Ovary (tissue), 9 donors: ENCODE results near the gene FLNC. TPM values are rescaled to one million over a fixed set of nuclear protein-coding genes. Genes with fewer than 3 reads are reported as not detected.

Experiments used
- DNase-seq, 5 donors: peaks; one replicate each; pipeline ENCODE4 v3.0.0-alpha.2; 2019 to 2020
- H3K27ac ChIP-seq, 2 donors: fragments of 200-600 bp; one replicate each; pipeline versions ENCODE4 v1.5.1 to v1.8.0; 2019 to 2022
- H3K27me3 ChIP-seq: fragments of 200-600 bp; one replicate; pipeline ENCODE4 v1.8.0; 2022
- H3K36me3 ChIP-seq: fragments of 200-600 bp; sonication (generic); one replicate; pipeline ENCODE4 v1.5.1; 2019
- H3K4me1 ChIP-seq: one replicate; pipeline ENCODE4 v1.8.1; 2013; ENCODE audit warnings: mild to moderate bottlenecking, moderate library complexity; ENCODE audit not compliant: insufficient read depth
- H3K4me3 ChIP-seq: fragments of 200-600 bp; sonication (generic); one replicate; pipeline ENCODE4 v1.5.1; 2017
- H3K9me3 ChIP-seq, 2 donors: fragments of 200-600 bp in 1 of 2; sonication (generic) in 1 of 2; one replicate each; pipeline versions ENCODE4 v1.5.1 to v1.8.1; 2013 to 2019; ENCODE audit warnings: mild to moderate bottlenecking in 1 of 2, moderate library complexity in 1 of 2
- CTCF ChIP-seq, 3 donors: fragments of 450-650 bp in 2 of 3; fragments of 200-600 bp in 1 of 3; IDR thresholded peaks; one replicate each; pipeline versions ENCODE4 v1.5.1 to v1.8.0; 2016 to 2022; ENCODE audit warnings: antibody characterized with exemption in 3 of 3, mild to moderate bottlenecking in 1 of 3
- EP300 ChIP-seq: sonication (generic); formaldehyde crosslinking; IDR thresholded peaks from one replicate; pipeline ENCODE4 v1.6.1; 2017; ENCODE audit warnings: antibody characterized with exemption
- POLR2A ChIP-seq: fragments of 450-650 bp; IDR thresholded peaks from one replicate; pipeline ENCODE4 v1.6.1; 2017; ENCODE audit warnings: antibody characterized with exemption, mild to moderate bottlenecking, moderate library complexity
- WGBS, 3 donors: extraction: QIAGEN DNeasy Blood & Tissue Kit in 1 of 3; methylation state at CpG; one replicate each; pipeline versions ENCODE4 v1.1.5 to v1.1.7; 2013 to 2017; 5-methylcytosine and 5-hydroxymethylcytosine counted together
- intact Hi-C, 4 donors: fragments of 100-400 bp; cut with DNase I; formaldehyde crosslinking; loops; one replicate each; pipeline versions ENCODE4 v1.11.0 to v1.15.1; 2022 to 2023
- polyA plus RNA-seq, 2 donors: library from polyadenylated mRNA; stranded (reverse); fragments of 200-250 nt in 1 of 2; fragments of 350-450 nt in 1 of 2; fragmentation: Illumina TruSeq in 1 of 2; extraction: RNeasy Lipid Tissue Mini Kit (QIAGEN cat#74804) in 1 of 2; gene quantifications; one replicate each; pipeline ENCODE4 v1.2.3, GENCODE V29; 2013 to 2014
- total RNA-seq, 7 donors: library from RNA; depleted of rRNA in 2 of 7; stranded (reverse); fragments of >200 nt in 2 of 7; fragmentation: NEBNext Ultra II Directional in 3 of 7; extraction: Animal tissue kit (Norgen Biotek cat#: 25700) in 3 of 7; gene quantifications; one replicate each; pipeline versions ENCODE4 v1.1.0 to v1.2.4, GENCODE V29; 2016 to 2023
- donor health status: DM: no; HTN: no; CAD: no; lungs with moderate emphysema.
- donor health status: DM: no; HTN: no; CAD: no.
- donor health status: Bipolar disorder and iron deficiency.
- donor health status: DM: yes; HTN: yes; CAD: no.
- donor health status: DM: no; HTN: no; CAD: no.
- donor health status: DM: yes; HTN: yes; CAD: no.

FLNC gene
- total and polyA plus RNA-seq, 9 donors: 6.5 to 51.2 (median 16.4) TPM

GRCh38 chr7:128906001-128906765 lies 76.0 kb downstream of the FLNC start:
- Histone ChIP-seq H3K9me3 (no peaks in the 10 kb centered on the region), H3K4me3 (no peak overlapping the region), H3K4me1 (no peaks in the 10 kb centered on the region), H3K27me3 (no peaks in the 10 kb centered on the region), H3K27ac (no peak overlapping the region), H3K36me3 (no peaks in the 10 kb centered on the region)
- WGBS, 3 donors: 88 to 93% (median 91%) methylated on average over 5 of the region's 5 CpGs
- DNase-seq: no peak
- intact Hi-C loops: loop anchor here in 2 of 4 donors (5.0 to 10.0 kb wide), 2 partner anchors 171 to 189 kb away; no protein-coding TSS in a partner anchor
- TF ChIP-seq EP300 (no peak), POLR2A (no peak), CTCF (IDR thresholded peaks at IDR 0.05) (no peak)

GRCh38 chr7:128906766-128907559 lies 76.8 kb downstream of the FLNC start:
- intact Hi-C loops: loop anchor here in 2 of 4 donors (5.0 to 10.0 kb wide), 2 partner anchors 170 to 188 kb away; no protein-coding TSS in a partner anchor
- DNase-seq: no peak
- no peaks in the 10 kb centered on the region for H3K36me3 ChIP-seq
- H3K4me1 ChIP-seq: no peaks in the 10 kb centered on the region
- 86 to 88% (median 87%) methylated on average over 18 to 19 of the region's 19 CpGs for WGBS, 3 donors
- no peak overlapping the region for H3K27ac ChIP-seq
- H3K27me3 ChIP-seq: no peaks in the 10 kb centered on the region
- no peaks in the 10 kb centered on the region for H3K9me3 ChIP-seq
- TF ChIP-seq CTCF (IDR thresholded peaks at IDR 0.05) (no peak), EP300 (no peak)
- H3K4me3 ChIP-seq: no peak overlapping the region

Other genes with a start within 250 kb of the FLNC start
- 1 to 10 TPM in 6 of 7 donors, under 1 TPM in 1; 0.36 to 4.0 (median 1.6) TPM for gene GARIN1A, start 158.1 kb upstream of the FLNC start, total RNA-seq
- gene GARIN1A, start 158.1 kb upstream of the FLNC start, polyA plus RNA-seq: 1 to 10 TPM in 1 of 2 donors, under 1 TPM in 1; 0.59 to 1.3 TPM
- 100 to 1,000 TPM in 2 of 7 donors, 10 to 100 TPM in 5; 48.9 to 110 (median 71.0) TPM for gene CALU, start 91.0 kb upstream of the FLNC start, total RNA-seq
- gene CALU, start 91.0 kb upstream of the FLNC start, polyA plus RNA-seq: 100 to 1,000 TPM in 1 of 2 donors, 10 to 100 TPM in 1; 38.9 to 187 TPM
- not detected for gene OPN1SW, start 54.6 kb upstream of the FLNC start, total RNA-seq
- not detected for gene OPN1SW, start 54.6 kb upstream of the FLNC start, polyA plus RNA-seq
- 10 to 100 TPM in 1 of 7 donors, 1 to 10 TPM in 6; 2.4 to 14.0 (median 5.9) TPM for gene CCDC136, start 38.4 kb upstream of the FLNC start, total RNA-seq
- gene CCDC136, start 38.4 kb upstream of the FLNC start, polyA plus RNA-seq: 1 to 10 TPM; 3.4 to 4.4 TPM
- 100 to 1,000 TPM in 1 of 7 donors, 10 to 100 TPM in 6; 57.3 to 108 (median 85.0) TPM for gene ATP6V1F, start 32.5 kb downstream of the FLNC start, total RNA-seq
- 100 to 1,000 TPM in 1 of 2 donors, 10 to 100 TPM in 1; 98.2 to 128 TPM for gene ATP6V1F, start 32.5 kb downstream of the FLNC start, polyA plus RNA-seq
- 1 to 10 TPM in 1 of 7 donors, under 1 TPM in 3, not detected in 3; 0.15 to 1.8 (median 0.21) TPM for gene KCP, start 80.3 kb downstream of the FLNC start, total RNA-seq
- gene KCP, start 80.3 kb downstream of the FLNC start, polyA plus RNA-seq: under 1 TPM in 1 of 2 donors, not detected in 1; 0.05 TPM
- 1 to 10 TPM; 2.2 to 6.5 (median 3.1) TPM for gene IRF5, start 107.5 kb downstream of the FLNC start, total RNA-seq
- 1 to 10 TPM; 2.1 to 2.2 TPM for gene IRF5, start 107.5 kb downstream of the FLNC start, polyA plus RNA-seq
- gene TNPO3, start 224.7 kb downstream of the FLNC start, total RNA-seq: 10 to 100 TPM; 22.9 to 35.4 (median 30.9) TPM
- gene TNPO3, start 224.7 kb downstream of the FLNC start, polyA plus RNA-seq: 10 to 100 TPM; 18.6 to 40.1 TPM